Measurements from ENCODE around the gene GNAS-AS1. TPM values are rescaled to one million over a fixed set of nuclear protein-coding genes. Genes with fewer than 3 reads are reported as not detected.

Gene GNAS-AS1
- total and polyA plus RNA-seq, 10 of the 15 experiments (the other 5 are each of a cell fraction or from before 2014, with no cell fraction given) = 0.06 to 2.7 (median 1.2) TPM

DNA sequence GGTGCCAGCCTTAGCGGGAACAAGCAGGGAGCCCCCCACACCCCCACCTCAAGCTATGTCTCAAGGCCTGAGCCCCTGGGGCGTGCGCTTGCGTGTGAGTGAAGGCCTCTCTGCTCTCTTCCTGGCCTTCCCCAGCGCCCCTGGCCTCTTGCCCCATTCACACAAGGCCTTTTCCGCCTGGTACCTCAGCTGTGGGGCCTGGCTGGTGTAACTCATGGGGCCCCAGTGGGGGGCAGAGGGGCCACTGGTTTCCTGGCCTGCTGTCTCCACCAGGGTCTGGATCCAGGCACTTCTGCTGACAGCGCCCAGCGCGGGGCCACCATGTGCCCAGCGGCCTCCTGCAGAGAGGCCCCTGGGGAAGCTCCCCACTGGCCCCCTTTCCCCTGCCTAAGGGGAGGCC is 34.7 kb downstream of the GNAS-AS1 start:
- CTCF ChIA-PET = no interaction called here
- RAD21 ChIA-PET (ENCODE audit: unreplicated experiment) = no interaction called here
- Histone ChIP-seq H2AFZ (ENCODE audit: control insufficient read depth, low read depth, low read length) (no peak overlapping the region), H3K4me3 (no peak overlapping the region), H3K79me2 (ENCODE audit: control insufficient read depth, insufficient read depth, low read length) (no peaks in the 10 kb centered on the region), H3K27ac (ENCODE audit: control insufficient read depth, insufficient read depth) (no peak overlapping the region), H3K9ac (ENCODE audit: control insufficient read depth, insufficient read depth, low read length) (no peak overlapping the region), H3K36me3 (ENCODE audit: control insufficient read depth in 2 of 2, insufficient read depth in 2 of 2, low read length in 1 of 2) (peaks cover 0 to 1% of the 10 kb centered on the region in 2 experiments; a peak in 1 of 4 replicates), H3K4me1 (ENCODE audit: control insufficient read depth, insufficient read depth, low read length) (no peaks in the 10 kb centered on the region), H3K9me3 (replicated peaks; ENCODE audit: control insufficient read depth, insufficient read depth, low read length) (no peaks in the 10 kb centered on the region), H4K20me1 (ENCODE audit: control insufficient read depth, insufficient read depth) (no peaks in the 10 kb centered on the region; the same call in 1 of the 2 replicates), H3K4me2 (ENCODE audit: control insufficient read depth, insufficient read depth) (no peak overlapping the region), H3K27me3 (replicated peaks in 1 of 2; ENCODE audit: control insufficient read depth in 2 of 2, insufficient read depth in 2 of 2, low read length in 1 of 2) (no peaks in the 10 kb centered on the region)
- SMC1A ChIA-PET (ENCODE audit: uncharacterized antibody, unreplicated experiment) = no interaction called here
- BruUV-seq (replicated peaks) = no TSS peak
- in situ Hi-C loops (cut with MboI) (no loop called here), intact Hi-C loops (cut with micrococcal nuclease; ENCODE audit: unreplicated experiment) (no loop called here)
- no peak for DNase-seq (ENCODE audit: low read depth, low spot score)
- ATAC-seq = no peak
- 66% methylated on average over 6 of the region's 10 CpGs for WGBS (ENCODE audit: insufficient coverage, insufficient replicate concordance, low lambda C conversion rate, missing lambda C conversion rate)
- POLR2A ChIA-PET = no interaction called here
- FAIRE-seq = no peak
- no peak for TF ChIP-seq MYC (IDR thresholded peaks at IDR 0.05; ENCODE audit: insufficient read depth, insufficient read length, insufficient replicate concordance, low read length, severe bottlenecking)
- TF ChIP-seq GABPA (IDR thresholded peaks at IDR 0.05; ENCODE audit: low read depth) = no peak
- TF ChIP-seq, protein P1, sequence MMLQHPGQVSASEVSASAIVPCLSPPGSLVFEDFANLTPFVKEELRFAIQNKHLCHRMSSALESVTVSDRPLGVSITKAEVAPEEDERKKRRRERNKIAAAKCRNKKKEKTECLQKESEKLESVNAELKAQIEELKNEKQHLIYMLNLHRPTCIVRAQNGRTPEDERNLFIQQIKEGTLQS (IDR thresholded peaks at IDR 0.05; ENCODE audit: borderline replicate concordance, extremely low read depth, low read depth, low read length) = no peak

DNA sequence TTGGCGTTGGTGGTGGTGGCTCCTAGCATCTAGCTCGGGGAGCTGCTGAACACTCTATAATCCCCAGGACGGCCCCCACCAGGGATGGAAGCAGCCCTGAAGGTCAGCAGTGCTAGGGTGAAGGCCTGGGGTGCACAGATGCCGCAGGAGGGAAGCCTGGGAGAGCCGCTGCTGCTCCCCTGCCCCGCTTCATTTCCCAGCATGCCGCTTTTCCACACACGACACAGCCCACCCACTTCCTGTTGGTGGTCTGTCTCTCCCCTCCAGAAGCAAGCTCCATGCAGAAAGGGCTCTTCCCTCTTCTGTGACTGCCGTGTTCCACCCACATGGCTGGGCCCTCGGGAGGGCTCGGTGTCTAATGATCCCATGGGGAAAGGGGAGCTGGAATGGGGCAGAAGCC is 35.3 kb downstream of the GNAS-AS1 start:
- Histone ChIP-seq H3K4me1 (ENCODE audit: control insufficient read depth, insufficient read depth, low read length) (no peaks in the 10 kb centered on the region), H3K4me2 (ENCODE audit: control insufficient read depth, insufficient read depth) (no peak overlapping the region), H3K4me3 (no peak overlapping the region), H3K27me3 (replicated peaks in 1 of 2; ENCODE audit: control insufficient read depth in 2 of 2, insufficient read depth in 2 of 2, low read length in 1 of 2) (no peaks in the 10 kb centered on the region; a peak in 1 of 4 replicates), H2AFZ (ENCODE audit: control insufficient read depth, low read depth, low read length) (no peak overlapping the region), H3K79me2 (ENCODE audit: control insufficient read depth, insufficient read depth, low read length) (no peaks in the 10 kb centered on the region), H3K9me3 (replicated peaks; ENCODE audit: control insufficient read depth, insufficient read depth, low read length) (no peaks in the 10 kb centered on the region), H3K27ac (ENCODE audit: control insufficient read depth, insufficient read depth) (no peak overlapping the region), H3K9ac (ENCODE audit: control insufficient read depth, insufficient read depth, low read length) (no peak overlapping the region), H3K36me3 (ENCODE audit: control insufficient read depth in 2 of 2, insufficient read depth in 2 of 2, low read length in 1 of 2) (no peaks in the 10 kb centered on the region), H4K20me1 (ENCODE audit: control insufficient read depth, insufficient read depth) (no peaks in the 10 kb centered on the region; the same call in 1 of the 2 replicates)
- ATAC-seq = no peak
- ChIA-PET RAD21 (ENCODE audit: unreplicated experiment) (no interaction called here), CTCF (no interaction called here), POLR2A (no interaction called here), SMC1A (ENCODE audit: uncharacterized antibody, unreplicated experiment) (no interaction called here)
- WGBS (ENCODE audit: insufficient coverage, insufficient replicate concordance, low lambda C conversion rate, missing lambda C conversion rate) = 44% methylated on average over 11 of the region's 11 CpGs
- no peak for FAIRE-seq
- in situ Hi-C loops (cut with MboI) (no loop called here), intact Hi-C loops (cut with micrococcal nuclease; ENCODE audit: unreplicated experiment) (no loop called here)
- DNase-seq (ENCODE audit: low read depth, low spot score) = no peak
- no TSS peak for BruUV-seq (replicated peaks)
- TF ChIP-seq MEF2B (IDR thresholded peaks at IDR 0.05; ENCODE audit: partially characterized antibody, poor library complexity, severe bottlenecking) = no peak
- TF ChIP-seq CHD1 (IDR thresholded peaks at IDR 0.05; ENCODE audit: low read depth, low read length) = no peak
- no peak for TF ChIP-seq HDGF (IDR thresholded peaks at IDR 0.05)
- TF ChIP-seq, protein P2, sequence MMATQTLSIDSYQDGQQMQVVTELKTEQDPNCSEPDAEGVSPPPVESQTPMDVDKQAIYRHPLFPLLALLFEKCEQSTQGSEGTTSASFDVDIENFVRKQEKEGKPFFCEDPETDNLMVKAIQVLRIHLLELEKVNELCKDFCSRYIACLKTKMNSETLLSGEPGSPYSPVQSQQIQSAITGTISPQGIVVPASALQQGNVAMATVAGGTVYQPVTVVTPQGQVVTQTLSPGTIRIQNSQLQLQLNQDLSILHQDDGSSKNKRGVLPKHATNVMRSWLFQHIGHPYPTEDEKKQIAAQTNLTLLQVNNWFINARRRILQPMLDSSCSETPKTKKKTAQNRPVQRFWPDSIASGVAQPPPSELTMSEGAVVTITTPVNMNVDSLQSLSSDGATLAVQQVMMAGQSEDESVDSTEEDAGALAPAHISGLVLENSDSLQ (IDR thresholded peaks at IDR 0.05) = no peak
- TF ChIP-seq ZNF622 (IDR thresholded peaks at IDR 0.05) = no peak
- TF ChIP-seq, protein P3, sequence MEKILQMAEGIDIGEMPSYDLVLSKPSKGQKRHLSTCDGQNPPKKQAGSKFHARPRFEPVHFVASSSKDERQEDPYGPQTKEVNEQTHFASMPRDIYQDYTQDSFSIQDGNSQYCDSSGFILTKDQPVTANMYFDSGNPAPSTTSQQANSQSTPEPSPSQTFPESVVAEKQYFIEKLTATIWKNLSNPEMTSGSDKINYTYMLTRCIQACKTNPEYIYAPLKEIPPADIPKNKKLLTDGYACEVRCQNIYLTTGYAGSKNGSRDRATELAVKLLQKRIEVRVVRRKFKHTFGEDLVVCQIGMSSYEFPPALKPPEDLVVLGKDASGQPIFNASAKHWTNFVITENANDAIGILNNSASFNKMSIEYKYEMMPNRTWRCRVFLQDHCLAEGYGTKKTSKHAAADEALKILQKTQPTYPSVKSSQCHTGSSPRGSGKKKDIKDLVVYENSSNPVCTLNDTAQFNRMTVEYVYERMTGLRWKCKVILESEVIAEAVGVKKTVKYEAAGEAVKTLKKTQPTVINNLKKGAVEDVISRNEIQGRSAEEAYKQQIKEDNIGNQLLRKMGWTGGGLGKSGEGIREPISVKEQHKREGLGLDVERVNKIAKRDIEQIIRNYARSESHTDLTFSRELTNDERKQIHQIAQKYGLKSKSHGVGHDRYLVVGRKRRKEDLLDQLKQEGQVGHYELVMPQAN (conservative IDR thresholded peaks at IDR 0.05) = no peak
